B cell (primary cell): ENCODE results near the gene THSD4. TPM values are rescaled to one million over a fixed set of nuclear protein-coding genes. Genes with fewer than 3 reads are reported as not detected.

Source experiments
- ATAC-seq: fragments of 200-7000 bp; cut with Tn5 transposase; one replicate; pipeline ENCODE4 v1.10.0; 2021; ENCODE audit warnings: low read depth, mild to moderate bottlenecking, moderate number of reproducible peaks, moderate library complexity
- CTCF ChIA-PET: fragments of 350-600 bp; sonication (Branson Sonifier 250); formaldehyde crosslinking; loops from one replicate; lab custom pipeline; 2021; ENCODE audit warnings: antibody characterized with exemption, inconsistent platforms; lab: Charles Lee
- POLR2A ChIA-PET: fragments of 350-600 bp; sonication (Branson Sonifier 250); formaldehyde crosslinking; loops from one replicate; lab custom pipeline; 2021; ENCODE audit warnings: antibody characterized with exemption; lab: Charles Lee
- DNase-seq: peaks from one replicate; pipeline ENCODE4 v3.0.0; 2013
- H2AFZ ChIP-seq: 2 replicates; pipeline ENCODE4 v1.6.1; 2012; ENCODE audit warnings: mild to moderate bottlenecking, low read depth, low read length; ENCODE audit not compliant: insufficient read depth, poor library complexity, severe bottlenecking
- H3K27ac ChIP-seq, 2 donors: 1 replicate in 1 of 2; 2 replicates in 1 of 2; pipeline ENCODE4 v1.5.1; 2012 to 2013; ENCODE audit warnings: low read length in 2 of 2, mild to moderate bottlenecking in 2 of 2, moderate library complexity in 1 of 2
- H3K27me3 ChIP-seq, 4 experiments: fragments of 200-600 bp in 1 of 4; sonication (generic) in 1 of 4; replicated peaks in 1 of 4; 1 replicate in 2 of 4; 2 replicates in 2 of 4; pipeline versions ENCODE4 v1.6.1 to v1.7.0; 2013 to 2016; ENCODE audit warnings: low read length in 3 of 4, mild to moderate bottlenecking in 2 of 4, mixed read lengths in 1 of 4, moderate library complexity in 1 of 4; ENCODE audit not compliant: insufficient read depth in 4 of 4, control insufficient read depth in 3 of 4; ENCODE audit errors: control extremely low read depth in 1 of 4
- H3K36me3 ChIP-seq, 2 experiments: replicated peaks in 1 of 2; 1 replicate in 1 of 2; 2 replicates in 1 of 2; pipeline versions ENCODE4 v1.6.1 to v1.7.1; 2013; ENCODE audit warnings: low read length in 1 of 2; ENCODE audit not compliant: insufficient read depth in 2 of 2, control insufficient read depth in 1 of 2; ENCODE audit errors: control extremely low read depth in 1 of 2, extremely low read depth in 1 of 2
- H3K4me1 ChIP-seq, 2 donors: fragments of 200-600 bp in 1 of 2; sonication (generic) in 1 of 2; 1 replicate in 1 of 2; 2 replicates in 1 of 2; pipeline versions ENCODE4 v1.5.1 to v1.6.1; 2013 to 2017; ENCODE audit warnings: low read length in 2 of 2; ENCODE audit not compliant: control insufficient read depth in 2 of 2, insufficient read depth in 2 of 2
- H3K4me2 ChIP-seq: replicated peaks from 2 replicates; pipeline ENCODE3; 2012; ENCODE audit warnings: mild to moderate bottlenecking, low read depth, low read length; ENCODE audit not compliant: poor library complexity, severe bottlenecking
- H3K4me3 ChIP-seq, 5 experiments: fragments of 200-600 bp in 1 of 5; sonication (generic) in 1 of 5; 1 replicate in 3 of 5; 2 replicates in 2 of 5; pipeline versions ENCODE4 v1.5.1 to v1.7.0; 2011 to 2016; ENCODE audit warnings: low read length in 4 of 5, mild to moderate bottlenecking in 4 of 5, low read depth in 2 of 5, control low read depth in 1 of 5, moderate library complexity in 1 of 5; ENCODE audit not compliant: insufficient read depth in 1 of 5; ENCODE audit errors: control extremely low read depth in 1 of 5, extremely low read depth in 1 of 5
- H3K79me2 ChIP-seq: fragments of 200-600 bp; sonication (generic); one replicate; pipeline ENCODE4 v1.6.0; 2016; ENCODE audit warnings: low read length; ENCODE audit not compliant: control insufficient read depth, insufficient read depth
- H3K9ac ChIP-seq: fragments of 200-600 bp; sonication (generic); 2 replicates; pipeline ENCODE4 v1.6.1; 2017; ENCODE audit warnings: mild to moderate bottlenecking, low read length, moderate library complexity
- H3K9me3 ChIP-seq, 3 donors: one replicate each; pipeline versions ENCODE4 v1.6.1 to v1.7.1; 2013; ENCODE audit warnings: low read length in 2 of 3; ENCODE audit not compliant: control insufficient read depth in 2 of 3, insufficient read depth in 1 of 3; ENCODE audit errors: control extremely low read depth in 1 of 3
- H4K20me1 ChIP-seq: 2 replicates; pipeline ENCODE4 v1.6.0; 2012; ENCODE audit warnings: mild to moderate bottlenecking, low read length; ENCODE audit not compliant: insufficient read depth, control insufficient read depth, poor library complexity, severe bottlenecking
- H3K27ac Mint-ChIP-seq: one replicate; pipeline ENCODE4 v1.8.0; 2021; ENCODE audit warnings: mixed read lengths
- H3K27me3 Mint-ChIP-seq: one replicate; pipeline ENCODE4 v1.8.0; 2021; ENCODE audit warnings: mixed read lengths
- H3K4me1 Mint-ChIP-seq: one replicate; pipeline ENCODE4 v1.8.0; 2021; ENCODE audit warnings: mixed read lengths
- H3K4me3 Mint-ChIP-seq: one replicate; pipeline ENCODE4 v1.8.0; 2021; ENCODE audit warnings: mixed read lengths
- H3K9me3 Mint-ChIP-seq: one replicate; pipeline ENCODE4 v1.8.0; 2022; ENCODE audit warnings: mixed read lengths; ENCODE audit not compliant: insufficient read depth
- CTCF ChIP-seq: fragments of 200-600 bp; IDR thresholded peaks from one replicate; pipeline ENCODE4 v1.8.0; 2022; ENCODE audit warnings: antibody characterized with exemption, mild to moderate bottlenecking
- EZH2 ChIP-seq: IDR thresholded peaks from 2 replicates; pipeline ENCODE4 v1.6.1; 2012; ENCODE audit warnings: borderline replicate concordance, low read depth, mild to moderate bottlenecking, moderate library complexity, low read length; ENCODE audit not compliant: insufficient read depth, poor library complexity, severe bottlenecking
- WGBS: methylation state at CpG from one replicate; pipeline ENCODE4 v1.1.5; 2013; ENCODE audit warnings: missing lambda C conversion rate; ENCODE audit not compliant: insufficient coverage; 5-methylcytosine and 5-hydroxymethylcytosine counted together
- intact Hi-C: fragments of 100-400 bp; cut with micrococcal nuclease; formaldehyde crosslinking; loops from one replicate; pipeline ENCODE4 v1.10.0; 2022
- polyA plus RNA-seq: library from polyadenylated mRNA; depleted of rRNA; stranded (reverse); fragments of >200 nt; gene quantifications from 2 replicates; pipeline ENCODE4 v1.2.3, GENCODE V29; 2012
- total RNA-seq, 2 donors: library from RNA; stranded (reverse); fragments of 120-200 nt in 1 of 2; gene quantifications; 1 replicate in 1 of 2; 2 replicates in 1 of 2; pipeline versions ENCODE4 v1.2.3 to v1.2.4, GENCODE V29; 2013 to 2022

THSD4 gene
- total and polyA plus RNA-seq, 2 donors (not counting 1 experiment from before 2014, with no cell fraction given): not detected

GRCh38 chr15:71069693-71070092 is 45.6 kb upstream of the THSD4 start:
- TF ChIP-seq EZH2 (no peak), CTCF (no peak)
- 88% methylated on average over 1 of the region's 2 CpGs for WGBS
- intact Hi-C loops: no loop called here

GRCh38 chr15:71071529-71071928 is 43.7 kb upstream of the THSD4 start:
- Histone ChIP-seq H3K9me3 (no peaks in the 10 kb centered on the region), H3K4me1 (no peaks in the 10 kb centered on the region), H3K79me2 (no peaks in the 10 kb centered on the region), H4K20me1 (no peaks in the 10 kb centered on the region), H3K27ac (no peak overlapping the region), H3K27me3 (no peaks in the 10 kb centered on the region), H3K9ac (no peak overlapping the region), H3K4me3 (no peak overlapping the region), H3K4me2 (no peak overlapping the region), H3K36me3 (no peaks in the 10 kb centered on the region), H2AFZ (no peak overlapping the region)
- Mint-ChIP-seq H3K4me1 (no peaks in the 10 kb centered on the region), H3K27ac (no peak overlapping the region), H3K9me3 (peaks cover 9% of the 10 kb centered on the region), H3K27me3 (peaks cover 9% of the 10 kb centered on the region), H3K4me3 (no peak overlapping the region)
- CTCF ChIA-PET: no interaction called here
- intact Hi-C loops: no loop called here
- DNase-seq (no peak), ATAC-seq (no peak)
- TF ChIP-seq EZH2 (no peak), CTCF (no peak)
- POLR2A ChIA-PET: no interaction called here

More at GRCh38 chr15:71069693-71070092, 45.6 kb upstream of the THSD4 start:
- Histone ChIP-seq H4K20me1 (no peaks in the 10 kb centered on the region), H3K36me3 (no peaks in the 10 kb centered on the region), H3K9ac (no peak overlapping the region), H3K9me3 (no peaks in the 10 kb centered on the region), H3K4me1 (no peaks in the 10 kb centered on the region), H2AFZ (no peak overlapping the region), H3K4me3 (no peak overlapping the region), H3K27ac (no peak overlapping the region), H3K27me3 (no peaks in the 10 kb centered on the region), H3K79me2 (no peaks in the 10 kb centered on the region), H3K4me2 (no peak overlapping the region)
- peaks cover 6% of the 10 kb centered on the region for H3K9me3 Mint-ChIP-seq
- peaks cover 9% of the 10 kb centered on the region for H3K27me3 Mint-ChIP-seq
- ATAC-seq (no peak), DNase-seq (no peak)
- H3K4me1 Mint-ChIP-seq: no peaks in the 10 kb centered on the region
- H3K4me3 Mint-ChIP-seq: no peak overlapping the region
- ChIA-PET POLR2A (no interaction called here), CTCF (no interaction called here)
- no peak overlapping the region for H3K27ac Mint-ChIP-seq
